ENCODE data around the gene RAB31.

- TF ChIP-seq CTCF (conservative IDR thresholded peaks at IDR 0.05; ENCODE audit: low read depth, low read length) (no peak), EZH2 (IDR thresholded peaks at IDR 0.05; ENCODE audit: borderline replicate concordance, low read depth, low read length, poor library complexity, severe bottlenecking) (no peak)
Observed at GRCh38 chr18:9886005-9886348, 177.9 kb downstream of the RAB31 start.
